Measurements from ENCODE around the gene SLC5A10.

The SLC5A10 gene

DNA sequence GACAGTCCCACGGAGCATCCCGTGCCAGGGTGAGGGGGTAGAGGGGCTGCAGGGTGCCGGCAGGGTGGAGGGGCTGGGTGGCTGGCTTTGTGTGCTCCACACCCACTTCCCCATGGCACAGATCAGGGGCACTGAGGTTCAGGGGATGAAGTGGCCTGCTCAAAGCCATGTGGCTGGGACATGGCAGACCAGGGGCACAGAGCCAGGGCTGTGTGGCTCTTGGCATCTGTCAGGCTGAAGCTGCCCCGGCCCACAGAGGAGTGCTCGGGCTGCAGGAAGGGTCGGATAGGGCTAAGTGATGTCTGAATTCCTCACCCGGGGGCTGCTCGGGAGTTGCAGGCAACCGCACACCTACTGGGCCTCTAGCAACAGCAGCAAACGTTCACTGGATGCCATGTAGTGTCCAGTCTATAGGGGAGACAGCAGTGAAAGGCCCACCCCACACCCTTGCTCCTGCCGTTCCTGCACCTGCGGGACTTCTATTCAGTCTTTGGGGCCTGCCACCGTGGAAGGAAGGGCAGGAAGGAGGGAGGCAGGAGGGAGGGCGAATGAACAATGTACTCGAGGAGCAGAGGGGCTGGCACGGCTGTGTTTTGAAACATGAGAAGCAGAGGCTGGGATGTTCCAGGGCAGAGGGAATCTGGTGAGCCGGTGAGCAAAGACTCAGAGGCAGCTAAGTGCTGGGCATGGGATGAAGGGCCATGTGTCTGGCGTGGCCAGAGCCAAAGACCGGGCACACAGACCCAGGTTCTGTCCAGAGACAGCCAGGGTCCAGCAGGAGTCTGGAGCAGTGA is 15.1 kb downstream of the SLC5A10 start:
- peak; percentile 74 for DNase-seq

DNA sequence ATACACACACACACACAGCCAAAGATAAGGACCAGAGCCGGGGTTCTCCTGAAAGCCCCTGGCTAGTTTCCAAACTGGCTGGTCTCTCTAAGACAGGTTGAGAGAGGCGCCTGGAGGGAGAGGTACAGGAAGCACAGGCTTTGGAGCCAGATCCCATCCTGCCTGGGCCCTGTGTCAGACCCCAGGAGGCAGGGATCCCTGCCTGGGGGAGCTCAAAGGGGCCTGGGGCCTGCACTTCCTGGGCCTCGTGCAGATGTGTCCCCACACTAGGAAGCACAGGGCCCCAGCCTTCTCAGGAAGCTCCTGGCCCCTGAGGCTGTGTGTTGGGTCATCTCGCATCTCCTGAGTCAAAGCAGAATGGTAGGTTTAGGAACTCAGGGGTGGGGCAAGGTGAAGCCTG is 16.0 kb downstream of the SLC5A10 start:
- DNase-seq = peak; percentile 88

DNA sequence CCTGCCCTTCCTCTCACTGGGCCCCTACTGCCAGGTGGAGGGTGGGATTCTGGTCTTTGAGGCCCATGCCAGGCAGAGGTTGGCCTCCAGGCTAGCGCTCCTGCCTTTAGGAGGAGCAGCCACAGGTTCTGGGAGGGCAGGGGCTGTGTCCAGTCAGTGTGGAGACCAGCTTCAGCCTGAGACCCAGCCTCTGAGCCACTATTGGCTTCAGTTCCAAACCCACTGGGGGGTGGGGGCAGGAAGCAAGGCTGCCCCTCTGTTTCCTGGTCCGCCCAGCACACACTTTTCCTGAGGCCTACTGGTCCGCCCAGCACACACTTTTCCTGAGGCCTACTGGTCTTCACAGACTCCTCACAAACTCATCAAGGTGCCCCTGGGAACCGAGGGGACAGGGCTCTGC is 16.4 kb downstream of the SLC5A10 start:
- DNase-seq = no peak

DNA sequence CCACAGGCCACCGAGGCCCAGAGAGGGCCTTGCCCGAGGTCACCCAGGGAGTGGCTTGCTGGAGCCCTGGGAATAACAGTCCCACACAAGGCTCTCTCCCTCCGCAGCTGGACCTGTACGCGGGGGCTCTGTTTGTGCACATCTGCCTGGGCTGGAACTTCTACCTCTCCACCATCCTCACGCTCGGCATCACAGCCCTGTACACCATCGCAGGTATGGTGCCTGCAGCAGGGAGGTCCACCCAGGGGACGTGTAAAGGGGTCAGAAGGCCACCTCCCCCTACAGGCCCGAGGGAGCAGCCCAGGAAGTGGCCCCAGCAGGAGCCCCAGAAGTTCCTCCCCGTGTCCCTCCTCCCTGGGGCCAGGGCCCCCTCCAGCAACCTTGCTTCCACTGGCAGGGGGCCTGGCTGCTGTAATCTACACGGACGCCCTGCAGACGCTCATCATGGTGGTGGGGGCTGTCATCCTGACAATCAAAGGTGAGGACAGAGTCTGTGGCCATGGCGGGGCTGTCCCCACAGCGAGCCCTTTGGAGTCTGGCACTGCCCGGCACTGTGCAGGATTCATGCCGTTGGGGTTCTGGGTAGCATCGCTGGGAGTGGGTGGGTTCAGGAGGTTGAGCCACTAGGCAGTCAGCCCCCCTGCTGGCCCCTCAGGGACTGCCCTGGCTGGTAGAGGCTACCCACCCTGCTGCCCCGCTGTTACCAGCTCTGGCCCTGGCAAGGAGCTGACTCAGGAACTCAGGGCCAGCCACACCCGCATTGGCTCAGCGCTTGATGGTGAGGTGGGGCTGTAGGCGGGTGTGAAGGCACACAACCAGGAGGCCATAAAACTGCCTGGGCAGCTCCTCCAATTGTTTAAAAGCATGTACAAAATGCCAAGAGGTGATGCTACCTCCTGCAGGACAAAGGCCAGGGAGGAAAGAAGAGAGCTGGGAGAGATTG is 17.3 kb downstream of the SLC5A10 start:
- DNase-seq = no peak

DNA sequence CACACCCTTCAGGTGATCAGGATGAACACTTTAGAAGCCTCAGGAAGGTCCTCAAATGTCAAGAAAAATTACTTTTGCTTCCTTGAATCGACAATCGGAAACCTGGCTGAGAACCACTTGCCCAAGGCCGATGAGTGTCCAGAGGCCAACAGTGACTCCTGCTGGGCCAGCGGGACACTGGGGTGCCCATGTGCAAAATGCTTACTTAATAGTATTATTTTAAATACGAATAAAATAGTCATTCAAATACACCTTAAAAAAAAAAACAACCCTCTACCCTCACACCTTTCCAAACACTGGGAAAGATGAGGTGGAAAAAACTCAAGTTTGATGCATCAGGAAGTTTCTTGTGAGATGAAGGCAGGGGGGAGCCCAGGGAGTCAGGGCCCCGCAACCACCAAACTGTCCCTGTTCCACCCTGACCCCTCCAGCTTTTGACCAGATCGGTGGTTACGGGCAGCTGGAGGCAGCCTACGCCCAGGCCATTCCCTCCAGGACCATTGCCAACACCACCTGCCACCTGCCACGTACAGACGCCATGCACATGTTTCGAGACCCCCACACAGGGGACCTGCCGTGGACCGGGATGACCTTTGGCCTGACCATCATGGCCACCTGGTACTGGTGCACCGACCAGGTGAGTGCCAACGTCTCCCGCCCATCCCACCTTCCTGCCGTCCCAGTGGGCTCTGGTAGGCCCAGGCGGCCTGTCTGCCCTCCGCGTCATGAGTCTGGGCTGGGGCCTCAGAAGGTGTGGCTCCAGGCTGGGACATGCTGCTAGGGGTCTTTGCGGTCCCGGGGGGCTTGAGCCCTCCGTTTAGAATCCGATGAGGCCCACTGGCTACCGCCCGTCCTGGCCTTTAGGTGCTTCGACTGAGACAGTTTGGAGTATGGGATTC is 18.9 kb downstream of the SLC5A10 start:
- no peak for DNase-seq

DNA sequence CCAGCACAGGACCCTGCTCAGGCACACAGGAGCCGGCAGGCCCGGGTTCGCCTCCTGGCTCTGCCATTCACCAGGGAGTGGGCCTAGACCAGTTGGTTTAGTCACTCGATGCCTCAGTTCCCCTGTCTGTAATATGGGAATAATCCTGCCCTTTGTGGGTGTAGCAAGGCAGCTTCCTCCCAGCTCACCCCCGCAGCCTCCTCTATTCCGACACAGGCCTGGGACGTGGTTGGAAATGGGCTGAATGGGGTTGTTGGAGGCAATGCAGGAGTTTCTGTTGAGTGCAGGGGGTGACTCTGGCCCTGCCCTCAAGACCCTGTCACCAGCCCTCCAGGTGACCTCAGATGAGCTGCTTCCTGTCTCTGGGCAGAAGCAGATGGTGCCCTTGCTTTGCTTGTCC is 19.8 kb downstream of the SLC5A10 start:
- no peak for DNase-seq

DNA sequence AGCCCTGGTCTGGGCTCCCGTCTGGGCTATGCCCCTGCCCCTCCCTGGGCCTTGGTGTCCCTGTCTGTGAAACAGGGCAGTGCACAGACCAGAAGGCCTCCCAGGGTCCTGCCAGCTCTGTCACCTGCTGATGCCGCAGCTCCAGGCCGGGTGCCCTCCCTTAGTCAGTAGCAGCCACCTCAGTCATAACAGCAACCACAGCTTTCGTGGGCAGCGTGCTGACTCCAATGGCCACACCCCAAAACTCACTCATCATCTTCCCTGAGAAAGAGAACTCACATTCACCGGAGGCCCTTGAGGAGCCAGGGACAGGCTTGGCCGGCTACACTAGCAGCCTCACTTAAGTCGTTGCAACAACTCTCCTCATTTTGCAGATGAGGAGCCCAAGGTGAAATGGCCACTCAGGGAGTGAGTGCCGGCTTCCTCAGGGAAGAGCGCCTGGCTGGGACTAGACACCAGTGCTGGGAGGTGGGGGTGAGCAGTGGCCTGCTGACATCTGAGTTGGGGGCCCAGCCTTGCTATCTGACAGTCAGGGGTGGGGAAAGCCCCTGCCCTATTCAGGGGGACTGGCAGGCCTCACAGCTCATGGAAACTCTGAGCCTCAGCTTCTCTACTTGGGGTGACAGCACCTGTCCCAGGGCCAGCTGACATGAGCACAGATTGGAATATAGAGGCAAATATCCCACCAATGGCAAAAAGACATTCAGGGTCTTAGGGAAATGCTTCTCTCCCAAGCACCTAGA is 22.6 kb downstream of the SLC5A10 start:
- no peak for DNase-seq

DNA sequence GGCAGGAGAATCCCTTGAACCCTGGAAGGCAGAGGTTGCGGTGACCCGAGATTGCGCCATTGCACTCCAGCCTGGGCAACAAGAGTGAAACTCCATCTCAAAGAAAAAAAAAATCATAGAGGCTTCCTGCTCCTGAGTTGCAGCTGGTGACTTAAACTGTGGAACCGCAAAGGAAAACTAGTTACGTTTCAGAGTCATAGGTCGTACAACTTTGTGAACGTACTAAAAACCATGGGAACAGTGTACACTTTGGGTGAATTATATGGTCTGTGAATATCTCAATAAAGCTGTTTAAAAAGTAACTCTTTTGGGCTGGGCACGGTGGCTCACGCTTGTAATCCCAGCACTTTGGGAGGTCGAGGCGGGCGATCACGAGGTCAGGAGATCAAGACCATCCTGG is 23.6 kb downstream of the SLC5A10 start:
- DNase-seq = no peak

DNA sequence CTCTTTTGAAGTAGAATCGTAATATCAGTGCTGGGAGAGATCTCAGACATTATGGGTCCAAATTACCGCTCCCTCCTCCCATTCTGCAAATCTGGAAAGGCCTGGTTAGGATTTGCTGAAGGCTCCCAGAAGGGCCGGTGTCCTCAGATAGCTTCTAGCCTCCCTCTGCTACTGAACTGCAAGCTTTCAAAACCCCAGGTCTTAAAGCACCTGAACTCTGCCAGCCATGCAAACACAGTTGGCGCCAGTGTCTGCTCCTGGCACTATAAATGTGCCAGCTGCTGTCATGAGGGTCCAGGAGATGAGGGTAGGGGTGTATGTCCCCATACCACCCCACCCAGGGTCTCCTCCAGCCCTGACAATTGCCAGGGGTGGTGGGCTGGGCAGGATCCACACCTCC is 24.2 kb downstream of the SLC5A10 start:
- DNase-seq = no peak

DNA sequence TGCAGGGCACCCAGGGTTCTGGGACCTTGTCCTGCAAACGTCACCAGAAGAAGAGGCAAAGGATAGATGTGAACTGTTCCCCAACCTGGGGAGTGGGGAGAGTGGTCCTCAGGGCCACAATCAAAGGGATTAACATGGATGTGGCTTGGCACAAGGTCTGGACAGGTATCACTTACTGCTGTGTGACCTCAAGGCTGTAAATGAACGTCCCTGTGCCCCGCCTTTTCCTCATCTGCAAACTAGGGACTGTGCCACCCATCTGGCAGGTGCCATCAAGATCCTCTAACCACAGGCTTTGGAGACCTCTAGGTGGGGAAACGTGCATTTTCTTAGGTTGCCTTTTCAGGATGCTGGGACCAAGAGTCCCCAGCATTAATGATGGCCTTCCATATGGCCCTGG is 25.1 kb downstream of the SLC5A10 start:
- DNase-seq = no peak

DNA sequence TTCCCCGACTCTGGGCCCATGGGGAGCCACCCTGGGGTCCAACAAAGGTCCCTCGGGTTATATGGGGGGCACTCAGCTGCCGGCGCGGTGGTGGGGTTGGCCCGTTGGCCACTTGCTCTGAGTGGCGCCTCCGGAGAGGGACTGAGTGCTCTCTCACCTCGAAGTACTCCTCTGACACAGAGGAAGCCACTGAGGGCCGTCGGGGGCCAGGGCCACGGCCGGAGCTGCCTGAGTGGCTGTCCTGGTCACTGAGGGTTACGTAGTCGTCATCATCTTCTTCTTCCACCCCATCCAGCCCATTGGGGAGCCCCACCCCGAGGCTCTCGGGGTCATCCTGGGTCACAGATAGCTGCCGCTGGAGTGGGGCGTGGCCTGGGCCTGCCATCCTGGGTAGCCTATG is 25.7 kb downstream of the SLC5A10 start:
- DNase-seq = no peak

DNA sequence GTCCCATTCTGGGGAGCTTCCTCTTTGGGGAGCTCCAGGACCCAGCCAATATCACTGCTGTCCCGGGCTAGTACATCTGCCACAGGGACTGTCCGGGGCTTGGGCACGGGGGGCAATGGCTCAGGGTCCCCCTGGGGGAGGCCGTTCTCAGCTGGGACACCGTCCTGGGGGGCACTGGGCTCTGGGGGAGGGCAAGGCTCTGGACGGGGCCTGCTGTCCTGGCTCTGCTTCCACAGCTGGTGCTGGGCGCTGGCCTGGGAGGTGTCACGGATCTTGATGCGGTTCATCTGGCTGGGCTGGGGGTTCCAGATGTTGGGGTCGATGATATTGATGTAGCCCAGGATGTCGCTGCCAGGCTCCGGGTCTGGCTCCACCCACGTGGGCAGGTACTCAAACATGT is 26.1 kb downstream of the SLC5A10 start:
- no peak for DNase-seq

DNA sequence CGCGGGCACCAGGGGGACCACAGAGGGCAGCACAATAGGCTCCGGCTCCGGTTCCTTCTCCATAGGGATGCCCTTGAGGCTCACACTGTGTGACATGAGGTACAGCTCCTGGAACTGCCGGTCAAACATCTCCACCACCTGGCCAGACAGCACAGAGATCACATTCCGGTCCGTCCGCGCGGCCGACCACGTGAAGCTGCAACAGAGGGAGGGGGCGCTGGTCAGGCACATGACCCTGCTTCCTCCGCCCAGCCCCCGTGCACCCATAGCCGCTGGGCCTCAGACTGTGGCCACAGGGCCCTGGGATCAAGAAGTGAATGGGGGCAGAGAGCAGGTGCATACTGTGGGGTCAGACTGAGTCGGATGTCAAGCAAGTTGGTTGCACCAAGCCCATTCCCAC is 26.7 kb downstream of the SLC5A10 start:
- no peak for DNase-seq

DNA sequence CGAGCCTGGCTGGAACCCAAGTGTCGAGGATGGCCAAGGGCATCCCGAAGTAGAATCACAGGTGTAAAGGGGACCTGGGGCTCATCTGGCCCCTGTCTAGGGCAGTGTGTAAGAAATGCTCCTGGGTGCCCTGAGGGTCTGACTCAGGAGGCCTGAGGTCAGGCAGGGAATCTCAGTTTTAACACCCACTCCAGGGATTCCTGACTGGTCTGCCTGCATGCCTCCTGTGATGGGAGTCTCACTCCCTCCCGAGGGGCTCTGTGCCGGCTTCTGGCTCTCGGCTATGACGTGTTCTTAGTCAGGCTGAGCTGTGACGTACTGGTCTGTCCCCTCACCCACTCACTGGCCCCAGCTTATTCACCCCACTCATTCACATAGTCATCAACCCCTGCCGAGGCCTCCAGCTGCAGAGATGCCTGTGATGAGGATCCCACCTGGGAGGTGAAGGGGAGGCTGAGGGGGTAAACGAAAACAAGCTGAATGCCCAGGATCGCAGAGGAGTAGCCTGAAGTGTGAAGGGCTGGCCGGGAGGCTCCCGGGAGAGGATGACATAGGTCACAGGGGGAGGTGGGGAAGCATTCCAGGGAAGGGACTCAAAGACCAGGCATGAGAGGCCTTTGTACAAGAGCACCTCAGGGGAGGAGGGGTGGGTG is 28.8 kb downstream of the SLC5A10 start:
- DNase-seq = peak; percentile 86

DNA sequence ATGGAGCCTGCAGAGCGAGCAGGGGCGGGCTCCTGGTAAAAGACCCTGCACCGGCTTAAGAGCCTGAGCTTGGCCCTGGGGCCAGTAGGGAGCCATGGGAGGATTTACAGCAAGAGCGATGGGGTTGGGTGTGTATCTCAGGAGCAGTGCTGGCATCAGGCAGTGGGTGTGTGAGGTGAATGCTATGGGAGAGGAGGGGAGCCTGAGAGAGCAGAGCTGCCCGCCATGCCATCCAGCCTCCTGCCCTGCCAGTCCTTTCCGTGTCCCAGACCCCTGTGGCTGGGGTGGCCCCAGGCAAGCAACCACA is 29.3 kb downstream of the SLC5A10 start:
- no peak for DNase-seq

DNA sequence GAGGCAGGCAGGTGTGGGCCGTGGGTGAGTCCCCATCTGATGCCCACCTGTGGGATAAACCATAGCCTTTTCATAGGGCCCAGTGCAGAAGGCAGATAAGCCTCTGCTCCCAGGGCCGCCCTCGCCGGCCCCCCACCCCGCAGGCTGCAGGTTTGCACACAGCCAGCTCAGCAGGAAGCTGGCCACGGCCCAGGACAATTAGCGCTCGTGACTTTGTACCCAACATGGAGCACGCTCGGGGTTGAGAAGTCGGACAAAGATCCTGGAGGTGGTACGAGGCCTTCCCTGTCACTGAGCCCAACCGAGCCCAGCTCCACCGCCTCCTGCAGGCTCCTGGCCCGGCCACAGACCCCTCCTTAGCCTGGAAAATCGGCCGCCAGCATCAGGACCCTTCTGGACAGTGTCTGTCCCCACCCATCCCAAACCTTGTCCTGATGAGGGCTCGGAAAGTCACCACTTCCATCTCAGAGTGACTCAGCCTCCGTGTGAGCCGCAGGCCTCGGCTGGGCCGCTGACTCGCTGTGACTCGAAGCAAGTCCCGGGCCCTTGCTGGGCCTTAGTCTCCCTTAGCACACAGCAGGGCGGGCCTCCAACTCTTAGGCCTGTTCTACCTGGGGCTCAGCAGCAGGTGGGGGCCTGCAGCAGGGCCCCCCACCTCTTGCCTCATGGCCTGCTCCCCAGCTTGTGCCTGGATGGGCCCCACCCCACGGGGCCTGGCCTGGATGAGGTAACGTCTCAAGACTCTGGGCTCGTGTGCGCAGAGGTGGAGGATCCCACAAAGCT is 29.9 kb downstream of the SLC5A10 start:
- DNase-seq = peak; percentile 96

DNA sequence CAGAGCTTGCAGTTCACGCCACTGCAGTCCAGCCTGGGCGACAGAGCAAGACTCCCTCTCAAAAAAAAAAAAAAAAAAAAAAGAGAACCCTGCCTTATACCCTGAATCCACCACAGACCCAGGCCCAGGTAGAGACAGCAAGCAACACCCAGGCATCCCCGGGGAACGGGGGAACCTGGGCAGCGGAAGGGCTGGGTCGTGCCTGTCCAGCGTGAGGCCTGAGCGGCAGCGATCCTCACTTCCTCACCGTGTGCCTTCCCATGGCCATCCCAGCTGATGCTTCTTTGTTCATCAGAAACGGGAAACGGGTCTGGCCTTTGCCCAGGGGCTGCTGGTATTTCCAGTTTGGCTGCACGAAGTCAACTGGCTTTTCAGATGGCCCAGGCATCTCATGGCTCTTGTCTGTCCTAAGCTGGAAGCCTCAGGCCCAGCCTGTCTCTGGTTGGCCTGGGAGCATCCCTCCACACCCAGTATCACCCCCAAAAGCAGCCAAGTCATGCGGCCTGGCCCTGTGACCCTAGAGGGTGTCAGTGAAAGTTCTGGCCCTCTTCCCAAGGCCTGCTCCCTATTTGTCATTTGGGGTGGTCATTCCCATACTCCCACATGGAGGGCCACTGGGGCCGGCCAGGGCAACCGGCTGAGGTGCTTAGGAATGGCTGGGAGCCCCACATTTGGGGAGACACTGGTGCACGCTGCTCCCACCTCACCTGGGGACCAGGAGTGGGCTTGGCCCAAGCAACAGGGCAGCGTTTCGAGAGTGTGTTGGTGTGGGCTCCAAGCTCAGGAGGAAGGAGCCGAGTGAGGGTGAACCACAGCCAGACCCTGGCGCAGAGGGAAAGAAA is 32.5 kb downstream of the SLC5A10 start:
- DNase-seq = no peak

DNA sequence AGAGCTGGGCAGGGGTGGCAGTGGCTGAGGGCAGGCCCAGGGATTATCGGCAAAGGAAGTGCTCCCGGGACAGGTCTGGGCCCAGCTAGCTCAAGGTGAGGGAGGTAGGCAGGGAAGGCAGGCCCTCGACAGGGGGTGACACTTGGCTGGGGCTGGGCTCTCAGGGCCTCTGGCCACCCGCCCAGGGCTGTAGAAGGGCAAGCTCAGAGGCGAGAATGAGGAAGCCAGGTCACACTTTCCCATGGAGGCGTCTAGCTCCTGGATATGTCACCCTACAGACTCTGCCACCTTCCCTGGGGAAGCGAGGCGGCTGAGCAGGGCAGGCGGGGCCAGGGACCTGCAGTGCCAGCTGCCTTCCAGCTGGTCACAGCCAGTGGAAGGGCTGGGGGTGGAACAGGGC is 33.5 kb downstream of the SLC5A10 start:
- DNase-seq = no peak

DNA sequence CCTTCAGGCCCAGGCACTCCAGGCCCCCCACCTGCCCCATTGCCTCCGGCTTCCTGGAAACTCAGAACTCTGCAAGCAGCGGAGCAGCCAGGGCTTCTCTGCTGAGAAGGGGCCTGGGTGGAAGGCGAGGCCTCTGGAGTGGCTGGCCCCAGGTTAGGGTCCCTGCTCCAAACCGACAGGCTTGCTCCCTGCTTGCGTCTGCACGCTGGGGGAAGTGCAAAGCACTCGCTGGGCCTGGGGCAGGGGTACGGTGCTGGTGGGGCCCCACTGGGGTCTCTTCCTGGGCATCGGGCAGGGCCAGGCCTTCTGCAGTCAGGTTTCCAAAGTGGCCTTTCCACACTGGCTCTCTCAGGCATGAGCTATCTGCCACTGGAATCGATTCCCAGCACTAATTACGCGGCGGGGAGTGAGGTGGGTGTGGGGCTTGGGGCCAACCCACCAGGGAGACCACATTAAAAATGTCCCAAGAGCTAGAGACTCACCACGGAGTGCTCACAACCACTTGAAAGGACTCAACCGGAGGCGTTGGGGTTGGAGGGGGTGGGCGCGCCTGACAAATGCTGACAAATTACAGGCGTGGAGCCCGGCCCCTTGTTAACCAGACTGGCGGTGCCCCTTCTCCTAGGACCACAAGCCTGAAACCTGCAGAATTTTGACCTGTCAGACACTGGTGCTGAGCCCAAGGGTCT is 34.7 kb downstream of the SLC5A10 start:
- no peak for DNase-seq

DNA sequence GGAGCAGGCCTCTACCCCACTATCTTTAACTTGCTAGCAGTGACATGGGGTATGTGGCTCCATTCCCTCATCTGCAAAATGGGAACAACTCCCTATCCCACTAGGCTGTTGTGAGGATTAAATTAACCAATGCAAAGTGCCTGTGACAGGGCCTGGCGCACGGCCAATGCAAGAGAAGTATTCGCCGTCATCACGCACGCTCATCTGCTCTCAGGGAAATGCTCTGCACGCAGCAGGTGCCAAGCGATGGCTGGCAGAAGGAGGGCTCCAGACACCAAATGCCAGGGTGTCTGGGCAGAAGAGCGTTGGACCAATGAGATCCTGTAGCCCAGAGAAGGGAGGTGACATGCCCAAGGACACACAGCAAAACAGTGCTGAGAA is 35.3 kb downstream of the SLC5A10 start:
- DNase-seq = no peak

Data from islet precursor cell (in vitro differentiated cells).